Measurements from ENCODE around the gene MGLL.

Gene MGLL

DNA sequence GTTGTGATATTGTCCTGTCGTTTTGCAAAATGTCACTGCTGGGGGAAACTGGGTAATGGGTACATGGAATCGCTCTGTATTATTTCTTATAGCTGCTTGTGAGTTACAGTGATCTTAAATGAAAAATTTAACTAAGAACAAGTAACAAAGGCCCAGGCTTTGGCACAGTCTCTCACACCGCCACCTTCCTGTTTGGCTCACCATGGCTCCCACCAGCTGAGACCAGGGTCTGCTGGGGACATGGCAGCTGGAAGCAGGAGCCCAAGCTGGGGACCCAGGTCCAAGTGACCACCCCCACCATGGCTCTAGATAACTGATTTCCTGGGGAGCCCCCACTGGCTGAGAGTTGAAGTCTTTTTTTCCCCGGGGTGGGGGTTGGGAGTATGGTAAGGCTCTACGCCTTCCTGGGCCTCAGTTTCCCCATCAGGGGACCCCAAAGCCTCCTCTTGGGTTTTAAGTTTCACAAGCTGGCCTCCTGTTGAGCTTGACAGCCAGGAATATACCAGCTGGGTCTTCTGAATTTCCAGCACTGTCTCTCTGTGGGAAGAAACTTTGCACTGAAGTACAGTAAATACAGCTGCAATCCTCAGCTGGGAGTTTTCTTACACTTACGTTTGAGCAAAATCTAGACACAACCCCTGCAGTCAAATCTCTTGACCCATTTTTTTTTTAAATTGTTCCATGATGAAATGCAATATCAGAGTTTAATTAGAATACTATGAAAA lies 123.5 kb downstream of the MGLL start:
- DNase-seq (ENCODE audit: extremely low spot score, insufficient read length, low read depth): no peak

DNA sequence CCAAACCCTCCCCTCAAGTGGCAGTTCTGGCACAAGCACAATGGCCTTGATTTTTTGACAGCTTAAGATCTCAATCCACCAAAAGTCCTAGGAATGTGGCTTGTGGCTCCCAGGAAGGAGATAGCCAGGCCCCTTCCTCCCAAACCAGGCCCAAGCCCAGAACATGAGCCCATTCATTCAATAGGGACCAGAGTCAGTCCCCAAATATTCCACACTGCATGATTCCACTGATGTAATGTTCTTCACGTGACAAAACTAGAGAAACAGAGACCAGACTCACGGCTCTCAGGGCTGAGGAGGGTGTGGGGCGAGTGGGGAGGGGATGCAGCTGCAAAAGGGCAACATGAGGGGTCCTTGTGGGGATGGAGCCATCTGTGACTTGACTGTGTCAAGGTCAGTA lies 124.0 kb downstream of the MGLL start:
- FAIRE-seq (no peak), DNase-seq (ENCODE audit: extremely low spot score, insufficient read length, low read depth) (no peak)

More for the DNA sequence above, 123.5 kb downstream of the MGLL start:
- no peak for FAIRE-seq

DNA sequence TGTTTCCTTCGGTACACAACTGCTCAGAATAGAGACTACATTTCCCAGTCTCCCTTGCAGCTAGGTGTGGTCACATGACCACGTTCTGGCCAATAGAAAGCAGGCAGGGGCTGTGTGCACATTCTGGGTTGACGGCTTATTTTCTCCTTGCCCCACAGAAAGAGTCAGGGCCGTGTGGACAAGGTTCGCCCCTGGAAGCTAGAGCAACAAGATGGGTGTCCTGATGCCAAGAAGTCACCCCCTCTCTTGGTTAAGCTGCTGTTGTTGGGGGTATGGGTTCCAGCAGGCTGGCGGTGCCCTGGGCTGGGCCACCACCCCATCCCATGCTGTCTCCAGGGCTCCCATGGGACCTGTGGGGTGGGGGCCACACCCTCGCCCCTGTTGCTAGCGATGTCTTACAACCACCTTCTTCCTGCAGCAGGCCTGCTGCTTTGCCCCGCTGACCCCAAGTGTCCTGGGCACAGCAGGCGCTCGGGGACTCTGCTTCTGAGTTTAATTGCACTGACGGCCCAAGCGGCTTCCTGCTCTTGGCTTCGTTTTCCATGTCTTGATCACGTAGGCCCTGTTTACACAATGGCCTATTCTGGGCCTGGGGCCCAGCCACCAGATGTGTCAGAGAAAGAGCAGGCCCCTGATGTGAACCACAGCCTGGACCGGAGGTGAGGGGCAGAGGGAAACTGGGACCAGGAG lies 124.6 kb downstream of the MGLL start:
- peak; percentile 29 for DNase-seq (ENCODE audit: extremely low spot score, insufficient read length, low read depth)
- peak; percentile 95 for FAIRE-seq

DNA sequence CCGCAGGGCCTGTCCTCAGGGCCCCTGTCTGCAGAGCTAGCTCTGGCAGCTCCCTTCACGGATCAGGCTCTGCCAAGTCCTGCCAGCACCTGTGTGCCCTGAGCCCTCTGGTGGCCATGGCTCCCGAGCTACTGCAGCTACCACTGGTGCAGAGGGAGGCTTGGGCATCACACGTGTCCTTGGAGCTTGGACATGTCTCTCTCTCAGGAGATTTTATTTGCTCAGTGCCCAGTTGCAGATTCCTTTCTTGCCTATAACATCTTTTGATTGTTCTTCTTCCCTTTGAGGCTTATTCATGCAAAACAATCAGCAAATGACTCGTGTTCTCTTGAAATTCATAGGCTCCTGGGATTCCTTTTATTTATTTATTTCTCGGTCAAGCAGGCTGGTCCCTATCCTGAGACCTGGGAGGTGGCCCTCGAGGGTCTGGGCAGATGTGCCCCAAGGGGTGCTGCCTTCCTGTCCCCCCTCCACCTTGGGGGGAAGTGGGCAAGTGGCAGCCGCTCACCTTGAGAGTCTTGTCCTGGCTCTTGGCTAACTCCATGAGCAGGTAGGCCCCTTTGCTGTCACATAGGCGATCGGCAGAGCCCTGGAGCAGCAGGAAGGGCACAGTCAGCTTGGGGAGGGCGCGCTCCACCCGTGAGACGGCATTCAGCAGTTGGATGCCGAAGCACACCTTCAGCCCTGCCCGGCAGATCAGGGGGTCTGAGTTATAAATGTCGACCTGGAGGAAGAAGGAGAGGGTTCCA lies 127.7 kb downstream of the MGLL start:
- no peak for DNase-seq (ENCODE audit: extremely low spot score, insufficient read length, low read depth)
- no peak for FAIRE-seq

DNA sequence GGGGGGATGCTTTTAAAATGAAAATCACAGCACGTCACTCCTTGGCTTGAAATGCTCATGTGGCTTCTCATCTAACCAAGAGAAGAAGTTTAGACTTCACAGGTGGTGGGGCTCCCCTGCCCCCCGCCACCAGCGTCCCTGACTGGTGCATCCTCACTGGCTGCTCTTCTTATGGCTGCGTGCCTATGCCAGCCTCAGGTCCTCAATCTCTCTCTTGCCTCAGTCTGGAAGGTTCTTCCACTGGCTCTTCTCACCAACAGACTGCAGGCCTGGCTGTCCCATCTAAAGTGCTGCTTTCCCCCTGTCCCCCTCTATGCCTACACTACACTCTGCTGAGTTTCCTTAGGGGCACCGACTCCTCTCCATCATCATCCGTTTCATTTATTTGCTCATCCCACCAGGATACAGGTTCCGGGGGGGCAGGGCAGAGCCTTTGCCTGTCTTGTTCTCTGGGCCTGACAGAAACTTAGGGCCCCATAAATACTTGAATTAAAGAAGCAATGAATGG lies 128.9 kb downstream of the MGLL start:
- no peak for FAIRE-seq
- DNase-seq (ENCODE audit: extremely low spot score, insufficient read length, low read depth): no peak

DNA sequence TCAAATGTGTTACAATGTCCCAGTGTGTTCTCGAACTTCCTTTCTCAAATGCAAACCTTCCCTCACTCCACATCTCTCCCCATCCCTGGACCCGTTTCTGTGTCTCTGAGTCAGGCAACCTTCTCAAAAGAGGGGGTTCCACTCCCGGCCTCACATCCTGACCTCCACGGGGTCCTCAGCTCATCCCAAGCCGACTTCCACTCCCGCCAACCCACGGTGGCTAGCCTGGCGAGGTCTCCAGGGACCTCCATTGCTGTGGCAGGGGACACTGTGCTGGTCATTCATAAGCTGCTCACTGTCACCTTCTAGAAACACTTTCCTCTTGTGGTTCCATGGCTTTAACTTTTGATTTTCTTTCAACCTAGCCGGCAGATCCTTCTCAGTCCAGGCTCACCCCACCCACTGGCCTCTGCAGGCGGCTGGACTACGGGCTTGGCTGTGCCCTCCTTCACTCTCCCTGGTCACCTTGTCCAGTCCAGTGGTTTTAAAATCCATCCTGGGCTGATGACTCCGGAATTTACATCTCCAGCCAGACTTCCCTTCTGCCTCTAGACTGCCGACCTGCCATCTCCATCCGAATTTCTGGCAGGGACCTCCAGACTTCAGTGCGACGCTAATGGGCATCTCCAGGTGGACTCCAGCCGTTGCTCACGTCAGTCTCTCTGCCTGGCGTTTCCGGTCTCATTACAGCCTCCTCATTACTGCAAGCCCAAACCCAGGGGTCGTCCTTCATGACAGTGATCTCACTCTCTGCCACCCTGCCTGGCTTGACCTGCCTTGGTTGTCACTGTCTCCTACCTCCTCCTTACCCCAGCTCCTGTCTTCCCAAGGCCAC lies 129.6 kb downstream of the MGLL start:
- DNase-seq (ENCODE audit: extremely low spot score, insufficient read length, low read depth) (no peak), FAIRE-seq (no peak)

DNA sequence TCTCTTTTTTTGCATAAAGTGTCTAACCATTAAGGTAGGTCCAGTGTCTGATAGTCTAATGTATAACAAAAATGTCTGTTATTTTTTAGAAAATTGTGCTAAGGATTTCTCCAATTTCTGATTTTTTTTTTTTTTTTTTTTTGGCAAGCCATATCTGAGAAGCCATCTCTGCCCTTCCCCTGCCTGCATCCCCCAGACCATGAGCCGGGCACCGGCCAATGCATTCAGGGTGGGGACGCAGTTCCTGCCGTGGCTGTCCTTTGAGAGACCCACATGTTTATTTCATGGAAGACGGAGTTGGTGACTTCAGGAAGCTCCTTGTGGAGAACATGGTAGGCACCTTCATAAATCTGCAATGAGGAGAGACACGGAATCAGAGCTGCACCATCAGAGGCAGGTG lies 130.3 kb downstream of the MGLL start:
- FAIRE-seq (no peak), DNase-seq (ENCODE audit: extremely low spot score, insufficient read length, low read depth) (no peak)

DNA sequence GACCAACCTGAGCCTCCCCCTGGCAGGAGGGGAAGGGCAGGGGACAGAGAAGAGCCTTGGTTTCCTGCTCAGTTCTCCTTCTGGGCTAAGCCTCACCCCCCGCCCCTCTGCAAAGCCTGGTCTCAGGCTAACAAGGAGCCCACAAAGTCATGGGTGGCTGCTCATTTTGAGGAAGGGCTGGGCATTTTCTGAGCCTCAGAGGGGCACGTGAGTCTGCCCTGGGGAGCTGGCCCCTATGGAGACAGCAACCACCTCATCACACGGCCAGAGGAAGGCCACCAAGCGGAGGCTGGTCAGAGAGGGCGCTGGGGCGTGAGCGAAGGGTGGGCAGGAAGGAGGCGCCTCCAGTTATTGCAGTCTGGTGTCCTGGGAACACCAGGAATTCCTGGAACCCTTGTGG lies 130.8 kb downstream of the MGLL start:
- no peak for FAIRE-seq
- no peak for DNase-seq (ENCODE audit: extremely low spot score, insufficient read length, low read depth)

DNA sequence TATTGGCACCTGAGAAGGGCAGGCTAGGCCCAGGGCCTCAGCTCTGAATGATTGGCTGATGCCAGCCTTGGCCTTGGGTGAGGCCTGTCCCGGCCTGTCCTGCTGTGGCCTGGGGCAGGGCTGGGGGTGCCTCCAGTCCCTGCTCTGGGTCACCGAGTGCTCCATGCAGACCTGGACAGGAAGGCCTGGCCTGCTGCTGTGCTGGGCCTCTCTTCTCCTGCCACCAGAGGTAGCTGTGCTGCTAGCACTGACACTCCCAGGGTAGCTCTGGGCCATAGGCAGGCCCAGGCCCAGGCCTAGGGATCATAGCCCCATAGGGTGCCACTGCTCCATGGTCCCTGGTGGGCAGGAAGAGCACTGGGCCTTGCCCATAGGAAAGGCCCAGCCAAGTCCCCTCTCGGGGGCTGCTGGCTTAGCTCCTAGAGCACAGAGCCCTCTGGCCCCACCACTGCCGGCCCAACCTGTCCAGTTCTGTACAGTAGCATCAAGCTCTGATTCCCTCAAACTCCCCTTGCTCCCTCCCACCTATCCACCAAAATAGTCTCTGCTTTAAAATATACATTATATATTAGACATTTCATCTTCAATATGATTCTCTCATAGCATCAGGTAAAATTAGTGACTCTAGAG lies 131.4 kb downstream of the MGLL start:
- FAIRE-seq: peak; percentile 21
- no peak for DNase-seq (ENCODE audit: extremely low spot score, insufficient read length, low read depth)

DNA sequence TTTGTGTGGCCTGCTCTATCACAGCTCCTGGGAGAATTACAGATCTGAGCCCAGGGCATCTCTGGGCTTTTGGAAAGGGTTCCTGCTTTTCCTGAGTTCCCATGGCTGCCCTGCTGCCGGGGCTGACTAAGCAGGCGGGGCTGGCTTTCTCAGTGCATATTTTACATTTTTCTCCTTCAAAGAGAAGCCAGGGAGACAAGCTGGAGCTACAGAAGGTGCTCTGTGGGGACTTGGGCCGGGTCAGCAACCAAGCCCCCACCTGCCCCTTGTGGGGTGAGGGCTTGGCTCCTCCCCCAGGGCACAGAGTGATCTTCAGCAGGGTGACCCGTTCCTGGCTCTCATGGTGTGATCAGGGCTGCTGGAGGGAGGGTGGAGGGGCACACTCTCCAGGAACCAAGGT lies 132.2 kb downstream of the MGLL start:
- no peak for DNase-seq (ENCODE audit: extremely low spot score, insufficient read length, low read depth)

DNA sequence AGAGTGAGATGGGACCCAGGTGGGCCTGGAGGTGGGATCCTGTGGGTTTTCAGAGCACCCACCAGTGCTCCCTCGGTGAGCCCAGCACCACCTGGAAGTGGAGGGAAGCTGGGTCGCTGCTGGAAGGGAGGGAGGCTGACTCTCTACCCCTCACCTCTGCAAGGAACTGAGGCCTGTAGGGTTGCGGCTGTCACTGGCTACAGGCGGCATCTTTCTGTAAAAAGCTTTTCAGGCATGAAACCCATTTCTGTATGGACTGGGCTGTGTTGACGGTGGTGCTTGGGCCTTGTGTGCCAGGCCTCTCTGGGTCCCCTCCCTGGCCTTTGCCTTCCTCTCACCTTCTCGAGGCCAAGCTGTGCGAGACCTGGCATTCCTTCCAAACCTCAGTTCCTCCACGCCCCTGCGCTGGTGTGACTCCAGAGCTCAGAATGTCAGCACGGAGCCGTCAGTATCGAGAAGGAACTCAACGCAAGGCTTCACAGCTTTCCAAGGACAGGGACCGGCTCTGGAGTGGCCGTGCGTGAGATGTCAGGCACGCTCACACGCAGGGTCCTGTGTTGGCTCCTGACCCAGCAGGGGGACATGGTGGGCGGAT lies 133.0 kb downstream of the MGLL start:
- FAIRE-seq (no peak), DNase-seq (ENCODE audit: extremely low spot score, insufficient read length, low read depth) (no peak)

More for the DNA sequence above, 132.2 kb downstream of the MGLL start:
- FAIRE-seq: no peak

DNA sequence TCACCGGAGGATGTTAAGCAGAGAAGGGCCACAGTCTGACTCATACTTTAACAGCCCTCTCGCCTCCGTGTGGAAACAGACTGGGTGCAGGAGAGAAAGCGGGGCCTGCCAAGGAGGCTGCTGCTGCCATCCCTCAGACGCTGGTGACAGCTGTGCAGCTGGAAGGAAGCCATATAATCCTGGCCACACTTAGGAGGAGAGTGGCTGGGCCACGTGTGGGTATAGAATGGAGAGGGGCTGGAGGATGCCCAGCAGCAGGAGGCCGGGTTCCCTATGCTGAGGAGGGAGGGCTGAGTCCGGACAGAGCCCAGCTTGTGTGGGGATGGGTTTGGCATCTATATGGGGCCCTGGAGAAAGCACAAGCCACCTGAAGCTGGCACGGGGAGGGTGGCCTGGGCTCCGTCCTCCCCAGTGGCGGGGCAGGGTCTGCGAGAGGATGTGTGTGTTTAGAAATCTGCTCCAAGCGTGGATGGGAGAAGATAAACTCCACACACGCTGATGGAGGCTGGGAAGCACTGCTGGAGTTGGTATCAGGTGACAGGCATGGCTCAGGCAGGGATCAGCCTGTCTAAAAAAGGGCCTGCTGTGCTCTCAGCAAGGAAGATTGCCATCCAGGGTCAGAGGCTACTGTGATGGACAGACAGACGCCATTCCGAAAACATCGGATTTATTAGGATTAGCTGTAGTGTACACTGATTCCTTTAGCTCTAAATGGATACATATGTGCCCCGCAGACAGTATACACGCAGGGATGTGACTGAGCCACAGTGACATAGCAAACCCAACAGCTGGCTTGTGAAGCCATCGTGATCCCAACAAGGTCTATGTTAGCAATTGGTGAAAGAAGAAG lies 133.7 kb downstream of the MGLL start:
- FAIRE-seq (no peak), DNase-seq (ENCODE audit: extremely low spot score, insufficient read length, low read depth) (no peak)

DNA sequence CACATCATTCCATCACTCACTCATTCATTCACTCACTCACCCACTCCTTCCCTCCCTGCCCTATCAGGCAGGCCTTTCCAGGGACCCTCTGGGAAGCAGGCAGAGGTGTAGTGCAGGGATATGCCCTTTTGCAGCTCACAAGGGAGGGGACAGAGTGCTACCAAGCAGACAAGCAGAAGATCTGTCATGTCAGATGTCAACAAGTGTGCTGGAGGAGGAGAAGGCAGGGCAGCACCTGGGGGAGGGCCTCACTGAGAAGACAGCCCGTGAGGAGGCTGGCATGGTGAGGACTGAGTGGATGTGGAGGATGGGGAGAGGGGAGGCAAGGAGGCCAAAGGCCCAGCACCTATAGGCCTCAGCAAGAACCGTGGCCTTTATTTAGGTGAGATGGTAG lies 134.3 kb downstream of the MGLL start:
- DNase-seq (ENCODE audit: extremely low spot score, insufficient read length, low read depth) (no peak), FAIRE-seq (no peak)

DNA sequence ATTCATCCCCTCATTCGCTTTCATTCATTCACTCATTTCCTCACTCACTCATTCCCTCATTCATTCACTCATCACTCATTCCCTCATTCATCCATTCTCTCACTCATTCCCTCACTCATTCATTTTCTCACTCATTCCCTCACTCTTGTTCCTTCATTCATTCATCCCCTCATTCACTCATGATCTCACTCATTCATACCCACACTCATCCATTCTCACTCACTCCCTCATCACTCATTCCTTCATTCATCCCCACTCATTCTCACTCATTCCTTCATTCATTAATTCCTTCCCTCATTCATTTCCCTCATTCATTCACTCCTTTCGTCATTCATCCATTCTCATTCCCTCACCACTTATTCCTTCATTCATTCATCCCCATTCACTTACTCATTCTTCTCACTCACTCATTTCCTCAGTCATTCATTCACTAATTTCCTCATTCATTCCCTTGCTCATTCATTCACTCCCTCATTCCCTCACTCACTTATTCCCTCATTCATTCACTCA lies 135.0 kb downstream of the MGLL start:
- DNase-seq (ENCODE audit: extremely low spot score, insufficient read length, low read depth) (no peak), FAIRE-seq (no peak)

DNA sequence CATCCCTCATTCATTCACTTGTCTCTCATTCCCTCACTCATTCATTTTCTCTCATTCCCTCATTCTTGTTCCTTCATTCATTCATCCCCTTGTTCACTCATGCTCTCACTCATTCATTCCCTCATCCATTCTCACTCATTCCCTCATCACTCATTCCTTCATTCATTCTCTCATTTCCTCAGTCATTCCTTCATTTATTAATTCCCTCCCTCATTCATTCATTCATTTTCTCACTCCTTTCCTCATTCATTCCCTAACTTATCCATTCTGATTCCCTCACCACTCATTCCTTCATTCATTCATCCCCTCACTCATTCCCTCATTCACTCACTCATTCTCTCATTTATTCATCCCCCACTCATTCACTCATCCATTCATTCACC lies 135.8 kb downstream of the MGLL start:
- no peak for FAIRE-seq
- DNase-seq (ENCODE audit: extremely low spot score, insufficient read length, low read depth): no peak

DNA sequence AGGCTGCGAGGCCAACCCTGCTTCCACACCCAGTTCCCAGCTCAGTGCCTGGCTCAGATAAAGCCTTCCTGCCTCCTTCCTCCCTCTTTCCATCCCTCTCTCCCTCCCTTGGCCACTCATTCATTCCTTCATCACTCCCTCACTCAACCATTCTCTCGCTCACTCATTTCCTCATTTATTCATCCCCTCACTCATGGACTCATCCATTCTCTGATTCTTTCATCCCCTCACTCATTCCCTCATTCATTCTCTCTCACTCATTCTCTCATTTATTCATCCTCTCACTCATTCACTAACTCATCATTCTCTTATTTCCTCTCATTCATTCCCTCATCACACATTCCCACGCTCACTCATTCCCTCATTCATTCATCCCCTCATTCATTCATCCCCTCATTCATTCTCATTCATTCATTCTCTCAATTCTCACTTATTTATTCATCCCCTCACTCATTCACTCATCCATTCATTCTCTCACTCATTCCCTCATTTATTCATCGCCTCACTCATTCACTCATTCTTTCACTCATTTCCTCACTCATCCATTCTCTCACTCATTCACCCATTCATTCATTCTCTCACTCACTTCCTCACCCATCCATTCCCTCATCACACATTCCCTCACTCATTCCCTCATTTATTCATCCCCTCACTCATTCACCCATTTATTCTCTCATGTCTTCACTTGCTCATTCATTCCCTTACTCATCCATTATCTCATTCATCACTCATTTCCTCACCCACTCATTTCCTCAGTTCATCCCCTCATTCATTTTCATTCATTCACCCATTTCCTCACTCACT lies 136.4 kb downstream of the MGLL start:
- FAIRE-seq: no peak

More for the DNA sequence above, 136.4 kb downstream of the MGLL start:
- DNase-seq (ENCODE audit: extremely low spot score, insufficient read length, low read depth): no peak
